Measurements from ENCODE around the gene NRG2. TPM values are rescaled to one million over a fixed set of nuclear protein-coding genes. Genes with fewer than 3 reads are reported as not detected.

NRG2 gene
- polyA plus RNA-seq, 1 donor = 0.88 TPM

- peak; percentile 62 for DNase-seq
These were observed 139.1 kb downstream of the NRG2 start for GRCh38 chr5:139903795-139904565.

DNA sequence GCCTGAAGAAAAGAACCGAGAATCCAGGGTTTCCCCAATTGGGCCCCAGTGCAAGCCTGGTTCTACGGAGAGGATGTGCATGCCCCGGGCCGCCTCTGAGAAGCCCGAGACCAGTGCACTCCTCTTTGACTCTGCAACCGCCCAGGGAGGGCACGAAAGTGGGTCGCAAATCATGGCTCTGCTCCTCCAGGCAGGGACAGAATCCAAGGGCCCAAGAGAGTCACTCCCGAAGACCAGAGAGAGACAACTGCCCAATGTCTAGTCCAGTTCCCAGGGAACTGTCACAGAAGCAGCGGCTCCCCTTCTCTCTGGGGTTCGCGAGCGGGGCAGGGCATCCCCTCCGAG is 139.7 kb downstream of the NRG2 start:
- no peak for DNase-seq

- DNase-seq = no peak
These were observed 141.1 kb downstream of the NRG2 start for GRCh38 chr5:139901986-139902385.

DNA sequence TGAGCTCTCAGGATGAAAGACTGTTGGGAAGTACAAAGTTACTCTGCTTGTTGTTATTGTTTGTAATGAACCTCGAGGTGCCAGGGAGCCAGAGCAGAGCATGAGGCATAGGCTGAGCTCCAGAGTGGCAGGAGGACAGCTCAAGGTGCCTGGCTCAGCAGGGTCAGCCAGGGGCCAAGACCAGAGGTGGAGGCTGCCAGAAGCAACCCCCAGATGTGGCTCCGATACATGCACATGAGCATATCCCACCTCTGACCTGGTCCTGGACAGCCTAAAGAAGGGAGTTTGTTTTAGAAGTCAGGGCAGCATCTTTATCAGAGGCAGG is 141.9 kb downstream of the NRG2 start:
- DNase-seq = no peak

GRCh38 chr5:139900546-139901250 is 142.4 kb downstream of the NRG2 start:
- DNase-seq = no peak

DNA sequence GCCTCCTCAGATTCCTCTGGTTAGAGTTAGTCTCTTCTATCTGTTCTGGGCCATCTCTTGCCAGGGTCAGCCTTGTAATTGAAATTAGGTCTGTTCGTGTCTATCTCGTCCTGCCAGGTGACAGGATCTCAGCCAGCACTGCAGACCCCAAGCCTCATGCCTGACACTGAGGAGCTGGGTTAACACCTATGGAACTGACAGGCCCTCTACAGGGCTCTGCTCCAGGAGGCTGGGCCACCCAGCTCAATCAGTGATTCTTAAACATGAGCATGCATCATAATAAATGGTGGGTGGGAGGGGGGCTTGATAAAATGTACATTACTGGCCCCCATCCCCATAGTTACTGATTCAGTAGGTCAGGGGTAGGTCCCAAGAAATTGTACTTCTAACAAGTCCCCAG is 144.1 kb downstream of the NRG2 start:
- no peak for DNase-seq

GRCh38 chr5:139897982-139898381 is 145.1 kb downstream of the NRG2 start:
- no peak for DNase-seq

- DNase-seq = no peak
These were observed 145.8 kb downstream of the NRG2 start for GRCh38 chr5:139897342-139897741.

GRCh38 chr5:139896718-139897117 is 146.4 kb downstream of the NRG2 start:
- no peak for DNase-seq

DNA sequence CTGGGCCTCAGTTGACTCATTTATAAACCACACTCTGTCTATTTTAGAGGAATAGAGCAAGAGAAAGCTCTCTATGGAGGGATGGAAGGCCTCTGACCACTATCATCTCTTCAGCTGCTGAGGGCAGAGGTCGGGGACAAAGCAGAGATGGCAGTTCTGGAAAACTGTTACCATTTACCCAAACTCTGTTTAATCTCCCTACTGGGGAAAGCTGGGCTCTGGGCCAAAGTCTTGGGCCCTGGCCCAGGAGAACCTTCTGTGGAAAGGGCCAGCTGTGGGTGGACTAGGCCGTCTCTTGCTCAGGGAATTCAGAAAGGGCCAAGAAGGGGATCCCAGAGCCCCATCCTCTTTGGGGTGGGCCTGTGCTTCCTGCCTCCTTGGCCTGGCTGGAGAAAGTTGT is 147.5 kb downstream of the NRG2 start:
- no peak for DNase-seq

- DNase-seq = no peak
These were observed 148.1 kb downstream of the NRG2 start for GRCh38 chr5:139895046-139895445.

DNA sequence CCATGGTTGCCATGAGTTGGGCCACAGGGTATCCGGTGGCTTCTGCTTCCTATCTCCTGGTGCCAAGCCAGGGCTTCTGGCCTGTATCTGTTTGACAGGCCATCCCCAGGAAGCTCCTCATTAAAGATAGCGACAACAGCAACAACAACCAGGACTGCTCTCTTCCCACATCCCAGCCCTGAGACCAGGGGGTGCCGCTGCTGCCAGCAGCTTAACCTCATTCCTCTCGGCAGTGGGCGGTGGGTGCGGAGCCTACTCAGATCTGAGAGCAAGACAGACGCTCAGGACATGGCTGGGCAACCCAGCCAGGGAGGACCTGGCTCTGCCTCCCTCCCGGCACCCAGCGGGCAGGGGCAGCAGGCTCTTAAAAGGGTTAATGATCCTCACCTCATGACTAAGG is 149.2 kb downstream of the NRG2 start:
- DNase-seq = no peak

DNA sequence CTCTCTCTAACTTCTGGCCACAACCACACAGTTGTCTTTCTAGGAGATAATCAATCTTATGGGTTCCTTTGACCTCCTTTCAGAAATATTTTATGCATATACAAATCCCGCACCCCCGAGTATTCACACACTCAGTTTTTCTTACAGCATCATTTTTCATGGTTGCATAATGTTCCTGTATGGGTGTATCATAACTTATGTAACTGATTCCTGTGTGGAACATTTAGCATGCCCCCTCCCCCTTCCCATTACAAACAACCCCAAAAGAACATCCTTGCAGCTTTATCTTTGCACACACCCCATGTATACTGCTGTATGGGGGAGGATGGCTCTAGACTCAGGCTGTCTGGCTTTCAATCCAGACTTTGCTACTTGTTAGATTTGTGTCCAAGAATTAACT is 153.7 kb downstream of the NRG2 start:
- no peak for DNase-seq

DNA sequence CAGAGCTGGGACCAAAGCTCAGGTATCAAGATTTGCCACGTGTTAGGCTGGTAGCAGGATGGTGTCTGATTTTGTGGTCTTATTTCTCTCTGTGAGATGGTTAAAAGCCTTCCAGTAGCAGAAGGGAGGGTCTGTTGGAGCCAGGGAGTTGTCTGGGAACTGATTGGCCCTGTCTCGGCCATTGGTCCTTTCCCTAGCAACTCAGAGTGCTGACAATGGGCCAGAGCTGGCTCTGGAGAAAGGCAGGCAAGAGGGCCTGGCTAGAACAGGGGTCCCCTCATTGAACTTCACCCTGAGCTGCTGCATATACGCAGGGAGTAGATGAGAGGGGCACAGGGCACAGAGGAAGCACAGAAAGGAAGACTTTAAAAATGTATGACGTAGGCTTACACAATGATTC is 154.7 kb downstream of the NRG2 start:
- no peak for DNase-seq

GRCh38 chr5:139886213-139886612 is 156.9 kb downstream of the NRG2 start:
- DNase-seq = no peak

DNA sequence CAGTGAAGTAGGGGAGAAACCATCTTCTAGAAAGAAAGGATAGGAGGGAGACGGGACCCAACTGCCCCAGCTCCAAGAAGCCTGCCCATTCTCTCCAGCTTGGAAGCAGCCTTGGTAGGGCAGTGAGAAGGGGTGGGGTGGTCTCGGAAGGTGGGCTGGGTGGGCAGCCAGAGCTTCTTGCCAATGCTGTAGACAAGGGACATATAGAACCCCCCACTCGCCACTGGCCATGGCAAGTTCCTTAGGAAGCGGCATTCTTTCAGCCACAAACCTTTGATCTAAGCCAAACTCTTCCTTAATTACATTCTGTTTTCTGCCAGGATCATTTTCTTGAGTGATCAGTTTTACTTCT is 157.3 kb downstream of the NRG2 start:
- no peak for DNase-seq

- no peak for DNase-seq
These were observed 157.8 kb downstream of the NRG2 start for GRCh38 chr5:139885172-139885856.

- no peak for DNase-seq
These were observed 158.4 kb downstream of the NRG2 start for GRCh38 chr5:139884734-139885133.

GRCh38 chr5:139884144-139884543 is 159.0 kb downstream of the NRG2 start:
- no peak for DNase-seq

DNA sequence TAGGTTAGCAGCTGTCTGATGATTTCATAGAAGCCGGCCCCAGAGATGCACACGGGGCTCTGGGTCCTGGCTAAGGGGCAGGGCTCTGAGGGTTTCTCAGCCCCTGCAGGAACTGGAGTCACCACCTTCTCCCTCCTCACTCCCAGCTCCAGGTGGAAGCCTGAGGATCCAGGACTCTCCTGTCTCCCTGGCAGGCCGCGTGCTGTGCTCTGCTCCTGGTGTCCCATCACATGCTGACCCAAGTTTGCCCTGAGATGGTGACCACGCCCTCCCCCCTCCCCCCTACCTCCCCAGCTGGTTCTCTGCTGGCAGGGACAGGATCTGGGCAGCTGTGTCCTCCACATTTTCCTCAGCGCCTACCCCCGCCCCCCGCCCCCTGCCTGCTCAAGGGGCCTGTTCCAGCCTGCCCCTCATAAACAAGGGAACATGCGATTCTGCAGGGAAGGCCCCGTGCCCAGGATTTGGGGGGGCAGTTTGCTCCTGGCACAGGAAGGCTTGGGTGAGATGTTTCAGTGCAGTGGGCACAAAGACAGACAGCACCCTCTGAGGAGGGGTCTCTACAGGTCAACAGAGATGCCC is 160.0 kb downstream of the NRG2 start:
- no peak for DNase-seq

DNA sequence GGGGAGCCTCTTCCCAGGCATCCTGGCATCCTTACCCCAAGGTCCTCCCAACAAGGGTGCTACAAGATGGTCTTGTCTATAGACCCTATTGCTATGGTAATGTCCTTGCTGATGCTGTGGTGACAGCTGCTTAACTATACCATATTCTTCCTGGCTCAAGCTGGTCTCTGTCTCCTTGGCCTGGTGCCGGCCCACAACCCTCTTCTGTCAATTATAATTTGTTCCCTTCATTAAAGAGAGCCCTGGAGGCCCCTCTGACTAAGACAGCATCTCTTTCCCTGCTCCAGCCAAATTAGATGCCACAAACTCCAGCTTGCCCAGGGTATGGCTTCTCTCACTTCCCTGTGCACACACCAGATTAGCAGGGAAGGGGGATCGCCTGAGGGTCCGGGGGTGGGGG is 160.8 kb downstream of the NRG2 start:
- no peak for DNase-seq

DNA sequence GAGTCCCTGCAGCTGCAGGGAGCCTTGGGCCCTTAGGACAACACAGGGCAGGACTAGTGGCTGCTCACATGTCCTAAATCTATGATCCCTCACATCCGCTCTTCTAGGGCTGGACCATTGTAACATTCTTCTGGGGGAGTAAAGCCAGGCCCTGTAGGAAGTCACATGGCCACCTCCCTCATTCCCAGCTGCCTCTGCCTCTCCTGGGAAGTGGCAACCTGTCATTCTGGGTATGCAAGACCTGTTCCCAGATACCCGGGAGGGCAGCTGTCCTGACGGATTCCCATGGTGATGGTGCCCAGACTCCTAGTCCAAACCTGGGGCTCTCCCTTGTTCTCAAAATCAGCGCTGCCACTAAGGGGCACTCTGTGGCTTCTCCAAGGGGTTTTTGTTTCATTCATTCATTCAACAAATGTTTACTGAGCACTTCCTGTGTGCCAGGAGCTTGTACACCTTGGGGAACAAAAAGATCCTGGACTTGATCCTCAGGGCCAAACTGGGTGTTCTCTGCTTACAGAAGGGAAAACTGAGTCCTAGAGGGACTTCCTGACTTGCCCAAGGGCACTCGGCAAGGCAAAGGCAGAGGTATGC is 161.9 kb downstream of the NRG2 start:
- DNase-seq = no peak
